AG04449 (cell line): Measurements from ENCODE around the gene TOX2.

Experiments
- CTCF ChIA-PET: fragments of 350-600 bp; formaldehyde crosslinking; extraction: SDS; loops from one replicate; lab custom pipeline; 2021; ENCODE audit warnings: antibody characterized with exemption; lab: Yijun Ruan, JAX
- POLR2A ChIA-PET: fragments of 400-600, 350-600 bp; formaldehyde crosslinking; extraction: SDS; loops from one replicate; lab custom pipeline; 2020; ENCODE audit warnings: antibody characterized with exemption, inconsistent platforms; lab: Yijun Ruan, JAX
- DNase-seq: peaks from one replicate; pipeline ENCODE4 v3.0.0-alpha.2; 2010; ENCODE audit warnings: low read depth, low spot score
- H3K4me3 ChIP-seq: 2 replicates; pipeline ENCODE4 v1.5.1; 2011; ENCODE audit warnings: low read depth, mild to moderate bottlenecking, control low read depth, low read length
- CTCF ChIP-seq: IDR thresholded peaks from one replicate; pipeline ENCODE4 v1.5.1; 2011; ENCODE audit warnings: mild to moderate bottlenecking, moderate library complexity, low read length, control low read depth, inconsistent platforms; ENCODE audit not compliant: insufficient read depth; ENCODE audit errors: missing control alignments

Gene TOX2

GRCh38 chr20:43903953-43904826 lies 10.5 kb upstream of the TOX2 start:
- ChIA-PET CTCF (interaction anchor here (1.1 kb wide), 1 partner anchor 154 kb away, joined by 3 read pairs; no protein-coding TSS in a partner anchor), POLR2A (no interaction called here)
- DNase-seq, result no peak

GRCh38 chr20:43904827-43905177 lies 9.8 kb upstream of the TOX2 start:
- H3K4me3 ChIP-seq, result no peak overlapping the region
- ChIA-PET POLR2A (no interaction called here), CTCF (interaction anchor here (1.1 kb wide), 2 partner anchors 155 to 177 kb away, joined by 3 read pairs; no protein-coding TSS in a partner anchor)
- DNase-seq, result no peak
- TF ChIP-seq CTCF, result no peak

More at GRCh38 chr20:43903953-43904826, 10.5 kb upstream of the TOX2 start:
- no peak for TF ChIP-seq CTCF
- no peak overlapping the region for H3K4me3 ChIP-seq

- ChIA-PET POLR2A (no interaction called here), CTCF (interaction anchor here (1.4 kb wide), 1 partner anchor 156 kb away, joined by 3 read pairs; no protein-coding TSS in a partner anchor)
- no peak for TF ChIP-seq CTCF
- no peak for DNase-seq
- H3K4me3 ChIP-seq, result no peak overlapping the region
Measured at GRCh38 chr20:43906505-43907034, 8.1 kb upstream of the TOX2 start.

GRCh38 chr20:43909211-43909610 lies 5.4 kb upstream of the TOX2 start:
- ChIA-PET POLR2A (no interaction called here), CTCF (interaction anchor here (1.1 kb wide), 1 partner anchor 171 kb away, joined by 3 read pairs; no protein-coding TSS in a partner anchor)
- no peak for TF ChIP-seq CTCF
- H3K4me3 ChIP-seq, result no peak overlapping the region
- no peak for DNase-seq

- CTCF ChIA-PET, result interaction anchor here (0.6 to 1.1 kb wide), 2 partner anchors 171 to 174 kb away, joined by 3 read pairs; no protein-coding TSS in a partner anchor
- POLR2A ChIA-PET, result no interaction called here
- no peak for DNase-seq
- no peak for TF ChIP-seq CTCF
- no peak overlapping the region for H3K4me3 ChIP-seq
Measured at GRCh38 chr20:43909720-43910119, 4.9 kb upstream of the TOX2 start.

GRCh38 chr20:43910564-43910963 lies 4.1 kb upstream of the TOX2 start:
- DNase-seq, result no peak
- H3K4me3 ChIP-seq, result no peak overlapping the region
- TF ChIP-seq CTCF, result no peak
- ChIA-PET CTCF (interaction anchor here (1.1 to 1.5 kb wide), 4 partner anchors 34 to 371 kb away, joined by 3 to 9 read pairs (median 4); no protein-coding TSS in a partner anchor), POLR2A (no interaction called here)
